LNCaP clone FGC (cell line): ENCODE measurements around the gene HLA-A.

Experiments
- DNase-seq: peaks from one replicate; pipeline ENCODE4 v3.0.0-alpha.2; 2011; ENCODE audit warnings: low read depth
- H3K4me3 ChIP-seq: 2 replicates; pipeline ENCODE4 v1.5.1; 2011; ENCODE audit warnings: mild to moderate bottlenecking, low read depth, low read length, control low read depth
- TF ChIP-seq, protein P1 (sequence below): IDR thresholded peaks from 2 replicates; pipeline ENCODE4 v1.5.1; 2012; ENCODE audit warnings: mild to moderate bottlenecking; ENCODE audit not compliant: control insufficient read depth, insufficient read depth; ENCODE audit errors: extremely low read depth

HLA-A gene

DNA sequence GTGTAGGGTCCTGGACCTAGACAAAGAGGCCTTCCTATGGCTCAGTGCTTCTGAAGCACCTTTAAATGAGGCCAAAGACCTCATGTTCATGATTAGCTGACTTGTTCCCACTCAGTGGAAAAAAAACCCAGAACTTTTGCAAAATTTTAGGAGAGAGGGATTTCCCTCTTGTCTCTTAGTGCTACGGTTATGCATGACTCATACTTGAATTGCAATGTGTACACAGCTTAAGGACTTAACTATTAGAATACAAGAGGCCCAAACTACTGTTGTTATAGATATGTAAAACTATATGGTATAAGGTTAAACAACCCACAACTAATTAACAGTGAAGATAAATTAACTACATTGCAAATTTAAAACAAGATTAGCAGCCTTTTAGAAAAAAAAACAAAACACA lies 32.3 kb upstream of the HLA-A start:
- TF ChIP-seq, protein P1, sequence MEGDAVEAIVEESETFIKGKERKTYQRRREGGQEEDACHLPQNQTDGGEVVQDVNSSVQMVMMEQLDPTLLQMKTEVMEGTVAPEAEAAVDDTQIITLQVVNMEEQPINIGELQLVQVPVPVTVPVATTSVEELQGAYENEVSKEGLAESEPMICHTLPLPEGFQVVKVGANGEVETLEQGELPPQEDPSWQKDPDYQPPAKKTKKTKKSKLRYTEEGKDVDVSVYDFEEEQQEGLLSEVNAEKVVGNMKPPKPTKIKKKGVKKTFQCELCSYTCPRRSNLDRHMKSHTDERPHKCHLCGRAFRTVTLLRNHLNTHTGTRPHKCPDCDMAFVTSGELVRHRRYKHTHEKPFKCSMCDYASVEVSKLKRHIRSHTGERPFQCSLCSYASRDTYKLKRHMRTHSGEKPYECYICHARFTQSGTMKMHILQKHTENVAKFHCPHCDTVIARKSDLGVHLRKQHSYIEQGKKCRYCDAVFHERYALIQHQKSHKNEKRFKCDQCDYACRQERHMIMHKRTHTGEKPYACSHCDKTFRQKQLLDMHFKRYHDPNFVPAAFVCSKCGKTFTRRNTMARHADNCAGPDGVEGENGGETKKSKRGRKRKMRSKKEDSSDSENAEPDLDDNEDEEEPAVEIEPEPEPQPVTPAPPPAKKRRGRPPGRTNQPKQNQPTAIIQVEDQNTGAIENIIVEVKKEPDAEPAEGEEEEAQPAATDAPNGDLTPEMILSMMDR: no peak
- no peak for DNase-seq
- no peak overlapping the region for H3K4me3 ChIP-seq

DNA sequence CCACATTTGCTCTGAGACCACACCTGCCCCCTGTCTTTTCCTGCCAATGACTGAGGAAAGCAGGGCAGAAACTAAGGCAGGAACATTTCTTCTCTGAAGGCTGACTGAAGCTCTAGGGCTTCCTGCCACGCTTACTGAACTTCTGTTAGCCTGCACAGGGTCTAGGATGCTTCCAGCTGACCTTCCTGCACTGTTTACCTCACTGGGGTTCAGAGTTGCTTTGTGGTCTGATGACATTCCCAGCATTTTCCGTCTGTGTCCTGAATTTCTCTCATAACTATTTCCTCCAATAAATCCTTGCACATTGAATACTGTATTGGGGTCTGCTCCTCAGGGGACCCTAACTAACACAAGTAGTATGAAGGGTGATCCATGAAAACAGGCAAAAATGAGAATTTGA lies 29.5 kb upstream of the HLA-A start:
- no peak for DNase-seq
- H3K4me3 ChIP-seq: no peak overlapping the region
- TF ChIP-seq, protein P1: no peak

DNA sequence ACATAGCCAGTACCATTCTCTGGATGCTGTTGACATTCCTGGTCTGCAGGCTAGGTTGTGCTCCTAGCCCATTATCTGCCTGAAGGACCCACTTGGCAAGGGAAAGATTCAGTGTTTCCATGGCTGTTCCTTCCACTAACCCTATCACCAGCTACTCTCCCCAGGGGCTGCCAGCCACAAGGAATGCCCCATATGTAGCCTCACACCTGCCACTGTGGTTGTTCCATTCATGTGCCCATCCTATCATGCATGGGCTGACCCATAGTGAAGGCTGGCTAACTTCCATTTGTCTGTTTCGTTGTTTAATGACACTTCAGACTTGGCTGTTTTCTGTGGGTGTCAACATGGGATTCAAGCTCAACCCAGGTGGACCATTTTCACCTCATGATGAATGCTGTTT lies 25.6 kb upstream of the HLA-A start:
- no peak for DNase-seq
- TF ChIP-seq, protein P1: no peak
- no peak overlapping the region for H3K4me3 ChIP-seq

DNA sequence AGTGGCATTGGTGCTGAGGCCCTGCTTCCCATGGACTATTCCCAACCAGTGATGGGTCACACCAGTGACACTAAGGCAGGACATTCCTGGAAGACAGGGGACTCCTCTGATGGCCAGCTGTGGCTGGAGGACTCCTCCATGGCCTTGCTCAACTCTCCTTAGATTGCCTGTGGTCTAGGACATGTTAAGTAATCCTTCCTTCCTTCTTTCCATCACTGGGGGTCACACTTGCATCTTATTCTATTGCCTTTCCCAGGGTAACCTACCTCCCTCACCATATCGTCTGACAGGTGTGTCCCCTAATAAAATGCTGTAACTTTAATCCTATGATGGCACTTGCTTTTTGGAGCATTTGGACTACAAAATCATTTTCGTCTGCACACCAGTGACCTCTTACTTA lies 24.5 kb upstream of the HLA-A start:
- TF ChIP-seq, protein P1: no peak
- no peak overlapping the region for H3K4me3 ChIP-seq
- no peak for DNase-seq

DNA sequence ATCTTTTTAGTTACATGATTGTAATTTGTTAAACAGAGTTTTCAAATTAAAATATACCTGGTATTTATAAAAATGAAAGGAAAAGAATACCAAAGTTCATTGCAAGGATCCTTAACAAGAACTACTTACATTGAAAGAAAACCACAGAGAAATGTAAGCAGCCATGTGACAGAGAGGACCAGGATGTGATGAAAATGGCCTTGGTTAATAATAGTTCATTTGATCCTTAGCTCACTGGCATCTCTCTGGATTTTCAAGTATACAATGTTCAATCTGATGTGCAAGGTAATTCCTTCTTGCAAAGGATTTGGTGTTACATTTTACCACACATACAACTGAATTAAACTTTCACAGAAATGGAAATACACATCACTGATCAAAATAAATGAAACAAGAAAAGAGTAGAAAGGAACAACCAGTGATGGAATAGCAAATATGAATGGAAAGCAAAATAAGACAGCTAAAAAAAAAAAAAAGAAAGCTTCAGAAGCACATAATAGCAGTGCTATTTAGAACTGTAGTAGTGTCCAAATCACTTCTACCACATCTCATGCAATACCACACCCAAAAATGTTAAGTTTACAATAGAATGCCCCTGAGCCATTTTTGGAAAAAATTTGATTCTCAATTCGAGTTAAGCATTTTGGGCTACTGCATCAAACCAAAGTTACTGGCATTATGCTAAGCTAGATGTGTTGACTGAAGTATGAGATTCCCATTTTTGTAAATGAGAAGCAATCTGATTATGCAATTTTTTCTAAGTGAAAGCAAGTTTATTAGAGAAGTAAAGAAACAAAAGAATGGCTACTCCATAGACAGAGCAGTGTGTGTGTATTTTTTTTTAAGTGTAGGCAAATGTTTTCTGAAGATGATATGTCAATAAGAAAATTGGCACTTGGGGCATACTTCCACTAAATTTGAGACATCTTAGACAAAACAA lies 22.6 kb upstream of the HLA-A start:
- TF ChIP-seq, protein P1: no peak
- no peak for DNase-seq
- no peak overlapping the region for H3K4me3 ChIP-seq

DNA sequence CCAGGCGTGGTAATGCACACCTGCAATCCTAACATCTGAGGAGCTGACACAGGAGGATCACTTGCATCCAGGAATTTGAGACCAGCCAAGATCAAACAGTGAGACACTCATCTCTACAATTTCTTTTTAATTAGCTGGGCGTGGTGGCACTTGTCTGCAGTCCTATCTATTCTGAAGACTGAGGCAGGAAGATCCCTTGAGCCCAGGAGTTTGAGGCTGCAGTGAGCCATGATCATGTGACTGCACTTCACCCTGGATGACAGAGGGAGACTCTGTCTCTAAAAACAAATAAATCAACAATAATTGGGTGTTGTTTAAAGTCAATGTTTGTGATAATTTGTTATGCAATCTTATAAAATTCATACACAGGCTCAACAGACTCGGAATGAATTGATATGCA lies 18.0 kb upstream of the HLA-A start:
- no peak for DNase-seq
- TF ChIP-seq, protein P1: no peak
- H3K4me3 ChIP-seq: no peak overlapping the region

DNA sequence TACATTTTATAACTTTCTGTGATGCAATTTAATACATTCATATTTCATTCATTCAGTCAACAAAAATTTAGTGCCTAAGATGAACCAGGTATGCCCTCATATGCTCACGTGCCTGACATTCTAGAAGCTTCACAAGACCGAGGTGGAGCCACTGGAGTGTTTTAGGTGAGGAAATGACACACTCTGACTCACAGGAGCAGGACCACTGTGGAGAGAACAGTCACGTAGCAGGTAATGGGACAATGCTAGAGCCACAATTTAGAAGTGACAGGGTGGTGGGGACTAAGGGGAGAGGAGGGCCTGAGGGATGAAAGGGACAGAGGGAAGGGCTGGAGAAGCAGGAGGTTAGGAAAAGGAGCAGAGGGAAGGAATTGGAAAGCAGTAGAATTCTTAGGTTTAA lies 17.6 kb upstream of the HLA-A start:
- H3K4me3 ChIP-seq: no peak overlapping the region
- TF ChIP-seq, protein P1: no peak
- DNase-seq: no peak
